A549 (cell line): Measurements from ENCODE around the gene TMEM61. TPM values are rescaled to one million over a fixed set of nuclear protein-coding genes. Genes with fewer than 3 reads are reported as not detected.

Experiments
- ATAC-seq, 2 experiments: fragments of 200-7000 bp in 1 of 2; fragments of >200 bp in 1 of 2; cut with Nextera tagmentation in 1 of 2; cut with Tn5 transposase in 1 of 2; 3 replicates each; pipeline versions ENCODE4 v1.8.0 to v1.9.1; 2018 to 2020; ENCODE audit warnings: mild to moderate bottlenecking in 1 of 2, moderate library complexity in 1 of 2
- CTCF ChIA-PET: fragments of 300-600 bp; sonication (Branson Sonifier 250); formaldehyde crosslinking; extraction: SDS; loops from one replicate; lab custom pipeline; 2021; ENCODE audit warnings: antibody characterized with exemption, inconsistent platforms; lab: Yijun Ruan, JAX
- POLR2A ChIA-PET: fragments of 350-600 bp; formaldehyde crosslinking; extraction: SDS; loops from one replicate; lab custom pipeline; 2021; ENCODE audit warnings: antibody characterized with exemption, inconsistent platforms; lab: Yijun Ruan, JAX
- DNase-seq, 2 experiments: peaks; one replicate each; pipeline versions ENCODE4 v3.0.0 to v3.0.0-alpha.2; 2011 to 2016; ENCODE audit warnings: low read depth in 1 of 2, low spot score in 1 of 2
- FAIRE-seq: peaks from 2 replicates; lab custom pipeline; 2011; peaks lifted over from hg19 to GRCh38; lab: Jason Lieb, UNC
- H3K27ac ChIP-seq, 2 experiments: fragments of >200 bp; sonication (Bioruptor Twin); formaldehyde crosslinking; 3 replicates each; pipeline ENCODE4 v1.5.1; 2016 to 2017
- H3K4me1 ChIP-seq: fragments of >200 bp; sonication (Bioruptor Twin); formaldehyde crosslinking; 3 replicates; pipeline ENCODE4 v1.6.1; 2016
- H3K4me2 ChIP-seq: fragments of >200 bp; sonication (Bioruptor Twin); formaldehyde crosslinking; 3 replicates; pipeline ENCODE4 v1.6.1; 2016
- H3K4me3 ChIP-seq: fragments of >200 bp; sonication (Bioruptor Twin); formaldehyde crosslinking; 3 replicates; pipeline ENCODE4 v1.5.1; 2016
- H3K9me3 ChIP-seq: fragments of >200 bp; sonication (Bioruptor Twin); formaldehyde crosslinking; 3 replicates; pipeline ENCODE4 v1.6.1; 2016
- BCL3 ChIP-seq: fragments of >200 bp; sonication (Bioruptor Twin); formaldehyde crosslinking; IDR thresholded peaks from 3 replicates; pipeline ENCODE4 v1.6.1; 2016
- BHLHE40 ChIP-seq: IDR thresholded peaks from 2 replicates; pipeline ENCODE4 v1.6.1; 2012; ENCODE audit warnings: low read depth, low read length, inconsistent platforms
- CEBPB ChIP-seq, 2 experiments: fragments of >200 bp in 1 of 2; sonication (Bioruptor Twin) in 1 of 2; formaldehyde crosslinking in 1 of 2; IDR thresholded peaks; 2 replicates each; pipeline ENCODE4 v1.6.1; 2012 to 2016
- CHD2 ChIP-seq: fragments of 150-350 bp; IDR thresholded peaks from 2 replicates; pipeline ENCODE4 v1.6.1; 2014; ENCODE audit warnings: low read length; ENCODE audit not compliant: partially characterized antibody
- E2F6 ChIP-seq: IDR thresholded peaks from 2 replicates; pipeline ENCODE4 v1.6.1; 2012; ENCODE audit warnings: low read depth, borderline replicate concordance
- ELK1 ChIP-seq: fragments of 150-350 bp; IDR thresholded peaks from 2 replicates; pipeline ENCODE4 v1.6.1; 2014; ENCODE audit warnings: low read depth, mild to moderate bottlenecking, low read length
- FOSL2 ChIP-seq, 2 experiments: fragments of 450-650 bp in 1 of 2; fragments of >200 bp in 1 of 2; sonication (Bioruptor Twin) in 1 of 2; formaldehyde crosslinking; IDR thresholded peaks; 2 replicates each; pipeline versions ENCODE4 v1.5.0 to v1.6.1; 2016 to 2020; ENCODE audit warnings: mild to moderate bottlenecking in 1 of 2, moderate library complexity in 1 of 2
- HOXA7 ChIP-seq: fragments of 250-450 bp; sonication (Bioruptor Pico); IDR thresholded peaks from 2 replicates; pipeline ENCODE4 v1.5.0; 2020; ENCODE audit warnings: mild to moderate bottlenecking, moderate library complexity
- JUN ChIP-seq, 2 experiments: fragments of >200 bp; sonication (Bioruptor Twin); formaldehyde crosslinking; IDR thresholded peaks; 2 replicates in 1 of 2; 3 replicates in 1 of 2; pipeline ENCODE4 v1.6.1; 2016 to 2017
- KDM1A ChIP-seq: fragments of 200-600 bp; sonication (generic); IDR thresholded peaks from 2 replicates; pipeline ENCODE4 v1.6.1; 2016; ENCODE audit warnings: low read depth, mild to moderate bottlenecking
- KDM5A ChIP-seq: fragments of 200-600 bp; sonication (generic); IDR thresholded peaks from 2 replicates; pipeline ENCODE4 v1.6.1; 2016; ENCODE audit warnings: antibody characterized with exemption, mild to moderate bottlenecking
- MYC ChIP-seq: IDR thresholded peaks from 2 replicates; pipeline ENCODE4 v1.6.1; 2012; ENCODE audit warnings: mild to moderate bottlenecking, inconsistent platforms, low read length, improper control_type of control experiment, borderline replicate concordance
- NPAS2 ChIP-seq: fragments of 250-450 bp; sonication (Bioruptor Pico); IDR thresholded peaks from 2 replicates; pipeline ENCODE4 v1.8.0; 2022; ENCODE audit warnings: mild to moderate bottlenecking, moderate library complexity, borderline replicate concordance
- NR3C1 ChIP-seq: fragments of >200 bp; sonication (Bioruptor Twin); formaldehyde crosslinking; IDR thresholded peaks from 3 replicates; pipeline ENCODE4 v1.6.1; 2017
- POLR2A ChIP-seq: IDR thresholded peaks from 2 replicates; pipeline ENCODE4 v1.6.1; 2012; ENCODE audit warnings: mild to moderate bottlenecking, low read length
- POLR2AphosphoS2 ChIP-seq: conservative IDR thresholded peaks from 2 replicates; pipeline ENCODE4 v1.6.1; 2012; ENCODE audit warnings: low read length, improper control_type of control experiment, inconsistent platforms
- REST ChIP-seq: fragments of 200-600 bp; sonication (generic); IDR thresholded peaks from 2 replicates; pipeline ENCODE4 v1.6.1; 2016; ENCODE audit warnings: antibody characterized with exemption, mild to moderate bottlenecking, moderate library complexity
- SMC3 ChIP-seq: fragments of >200 bp; sonication (Bioruptor Twin); formaldehyde crosslinking; IDR thresholded peaks from 3 replicates; pipeline ENCODE4 v1.6.1; 2018; ENCODE audit warnings: inconsistent platforms
- TP53 ChIP-seq: fragments of 250-450 bp; sonication (Bioruptor Pico); IDR thresholded peaks from 2 replicates; pipeline ENCODE4 v1.5.0; 2021; ENCODE audit warnings: mild to moderate bottlenecking, moderate library complexity
- WGBS: methylation state at CpG from one replicate; pipeline ENCODE4 v1.1.6; 2017; ENCODE audit errors: missing lambda C conversion rate; 5-methylcytosine and 5-hydroxymethylcytosine counted together
- polyA plus RNA-seq, 4 experiments: library from polyadenylated mRNA; depleted of rRNA in 3 of 4; stranded (reverse); fragments of >200 nt; fragmentation: RNase III in 1 of 4; extraction: RNeasy Plus Mini Kit Qiagen cat#74134 plus additional on column Dnase treatment in 1 of 4; gene quantifications; 2 replicates in 3 of 4; 3 replicates in 1 of 4; pipeline ENCODE4 v1.2.3, GENCODE V29; 2011 to 2017

TMEM61 gene
- polyA plus RNA-seq, 2 of the 4 experiments (the other 2 are of a cell fraction) = 0.06 to 0.10 TPM

- POLR2A ChIA-PET = no interaction called here
- no peak for FAIRE-seq
- CTCF ChIA-PET = interaction anchor here (0.7 to 16.6 kb wide), 24 partner anchors 8 to 138 kb away, joined by 3 to 451 read pairs (median 5); partner anchors contain the start of gene BSND
- peak in 1 of 2 experiments; percentile 18 for DNase-seq
- Histone ChIP-seq H3K4me1 (peaks cover 13% of the 10 kb centered on the region), H3K4me3 (no peak overlapping the region), H3K4me2 (peak overlapping the region; percentile 27), H3K9me3 (no peaks in the 10 kb centered on the region), H3K27ac (no peak overlapping the region)
- WGBS = 47% methylated on average over 5 of the region's 6 CpGs
- TF ChIP-seq POLR2A (no peak), SMC3 (no peak), JUN (IDR thresholded peaks at IDR 0.05) (no peak), NPAS2 (CRISPR knock-in tag) (no peak), KDM5A (no peak), TP53 (CRISPR knock-in tag) (no peak), BHLHE40 (no peak), CHD2 (no peak), HOXA7 (CRISPR knock-in tag) (no peak), NR3C1 (no peak), POLR2AphosphoS2 (no peak), KDM1A (no peak), MYC (no peak), BCL3 (no peak), REST (no peak), FOSL2 (IDR thresholded peaks at IDR 0.05) (no peak), FOSL2 (CRISPR knock-in tag; IDR thresholded peaks at IDR 0.05) (no peak)
- peak; percentile 17 to 58; a peak in 3 of 6 replicates for ATAC-seq
Observed at GRCh38 chr1:54945393-54945936, 35.0 kb upstream of the TMEM61 start.

- FAIRE-seq = no peak
- ChIA-PET CTCF (interaction anchor here (0.6 to 16.6 kb wide), 7 partner anchors 17 to 107 kb away, joined by 3 to 451 read pairs (median 5); partner anchors contain the start of gene BSND), POLR2A (no interaction called here)
- no peak overlapping the region for H3K27ac ChIP-seq
- no peak for TF ChIP-seq TP53 (CRISPR knock-in tag)
- TF ChIP-seq ELK1 = no peak
- TF ChIP-seq FOSL2 (IDR thresholded peaks at IDR 0.05) = no peak
- no peak for TF ChIP-seq FOSL2 (CRISPR knock-in tag; IDR thresholded peaks at IDR 0.05)
- TF ChIP-seq CEBPB (IDR thresholded peaks at IDR 0.05) = no peak
- no peak for TF ChIP-seq SMC3
- TF ChIP-seq E2F6 = no peak
- TF ChIP-seq CHD2 = no peak
- H3K4me3 ChIP-seq = no peak overlapping the region
- ATAC-seq = no peak
- no peak for DNase-seq
- H3K4me2 ChIP-seq = no peak overlapping the region
- H3K4me1 ChIP-seq = peaks cover 20% of the 10 kb centered on the region
- WGBS = 84% methylated on average over 5 of the region's 5 CpGs
- no peaks in the 10 kb centered on the region for H3K9me3 ChIP-seq
Observed at GRCh38 chr1:54947540-54947939, 32.9 kb upstream of the TMEM61 start.
